ENCODE measurements around the gene RTL10.
"Not testable (repeated sequence)": the region's sequence is repeated elsewhere in the genome, so short reads cannot be mapped to it uniquely, and the experiment has no call there.

Gene RTL10

GRCh38 chr22:19890502-19891316, 36.0 kb upstream of the RTL10 start:
- peak in 1 of 58 donors; percentile 14 for DNase-seq

- no peak for DNase-seq
Observed at GRCh38 chr22:19889951-19890350, 35.3 kb upstream of the RTL10 start.

- no peak for DNase-seq
Observed at GRCh38 chr22:19888131-19888746, 33.6 kb upstream of the RTL10 start.

- DNase-seq, result no peak
Observed at GRCh38 chr22:19887256-19887985, 32.7 kb upstream of the RTL10 start.

GRCh38 chr22:19886605-19887255, 32.1 kb upstream of the RTL10 start:
- DNase-seq, result no peak

- no peak for DNase-seq
Observed at GRCh38 chr22:19885841-19886592, 31.3 kb upstream of the RTL10 start.

- no peak for DNase-seq
Observed at GRCh38 chr22:19884954-19885751, 30.5 kb upstream of the RTL10 start.

- no peak for DNase-seq
Observed at GRCh38 chr22:19884161-19884953, 29.7 kb upstream of the RTL10 start.

- DNase-seq, result not testable (repeated sequence)
Observed at GRCh38 chr22:19883446-19883845, 28.8 kb upstream of the RTL10 start.

- DNase-seq, result no peak
Observed at GRCh38 chr22:19882446-19883381, 28.0 kb upstream of the RTL10 start.

GRCh38 chr22:19880786-19881569, 26.3 kb upstream of the RTL10 start:
- peak in 4 of 58 donors; percentile 19 to 45 (median 23) for DNase-seq

GRCh38 chr22:19879992-19880785, 25.5 kb upstream of the RTL10 start:
- no peak for DNase-seq

- DNase-seq, result no peak
Observed at GRCh38 chr22:19879643-19879991, 24.9 kb upstream of the RTL10 start.

- DNase-seq, result no peak
Observed at GRCh38 chr22:19879246-19879570, 24.5 kb upstream of the RTL10 start.

- DNase-seq, result no peak
Observed at GRCh38 chr22:19878461-19879245, 24.0 kb upstream of the RTL10 start.

Data from anterior cingulate cortex (tissue), 58 donors.